Panc1 (cell line): Measurements from ENCODE around the gene HMGCS2.
"Not testable (repeated sequence)": the region's sequence is repeated elsewhere in the genome, so short reads cannot be mapped to it uniquely, and the experiment has no call there.

ENCODE experiments used
- POLR2AphosphoS5 ChIP-seq: IDR thresholded peaks from 2 replicates; pipeline ENCODE4 v1.6.1; 2012; ENCODE audit warnings: mild to moderate bottlenecking, low read depth, low read length, moderate library complexity
- TF ChIP-seq, protein P1 (sequence below): fragments of 450-650 bp; IDR thresholded peaks from 2 replicates; pipeline ENCODE4 v1.5.1; 2017; ENCODE audit warnings: mild to moderate bottlenecking
- TF ChIP-seq, protein P2 (sequence below), 2 experiments: IDR thresholded peaks; 2 replicates each; pipeline ENCODE4 v1.6.1; 2011 to 2012; ENCODE audit warnings: low read depth in 2 of 2, control low read depth in 1 of 2, low read length in 1 of 2, mild to moderate bottlenecking in 1 of 2, moderate library complexity in 1 of 2; ENCODE audit not compliant: insufficient read depth in 1 of 2

DNA sequence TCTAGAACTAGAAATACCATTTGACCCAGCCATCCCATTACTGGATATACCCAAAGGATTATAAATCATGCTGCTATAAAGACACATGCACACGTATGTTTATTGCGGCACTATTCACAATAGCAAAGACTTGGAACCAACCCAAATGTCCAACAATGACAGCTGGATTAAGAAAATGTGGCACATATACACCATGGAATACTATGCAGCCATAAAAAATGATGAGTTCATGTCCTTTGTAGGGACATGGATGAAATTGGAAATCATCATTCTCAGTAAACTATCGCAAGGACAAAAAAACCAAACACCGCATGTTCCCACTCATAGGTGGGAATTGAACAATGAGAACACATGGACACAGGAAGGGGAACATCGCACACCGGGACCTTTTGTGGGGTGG, 62.1 kb downstream of the HMGCS2 start:
- TF ChIP-seq, protein P1, sequence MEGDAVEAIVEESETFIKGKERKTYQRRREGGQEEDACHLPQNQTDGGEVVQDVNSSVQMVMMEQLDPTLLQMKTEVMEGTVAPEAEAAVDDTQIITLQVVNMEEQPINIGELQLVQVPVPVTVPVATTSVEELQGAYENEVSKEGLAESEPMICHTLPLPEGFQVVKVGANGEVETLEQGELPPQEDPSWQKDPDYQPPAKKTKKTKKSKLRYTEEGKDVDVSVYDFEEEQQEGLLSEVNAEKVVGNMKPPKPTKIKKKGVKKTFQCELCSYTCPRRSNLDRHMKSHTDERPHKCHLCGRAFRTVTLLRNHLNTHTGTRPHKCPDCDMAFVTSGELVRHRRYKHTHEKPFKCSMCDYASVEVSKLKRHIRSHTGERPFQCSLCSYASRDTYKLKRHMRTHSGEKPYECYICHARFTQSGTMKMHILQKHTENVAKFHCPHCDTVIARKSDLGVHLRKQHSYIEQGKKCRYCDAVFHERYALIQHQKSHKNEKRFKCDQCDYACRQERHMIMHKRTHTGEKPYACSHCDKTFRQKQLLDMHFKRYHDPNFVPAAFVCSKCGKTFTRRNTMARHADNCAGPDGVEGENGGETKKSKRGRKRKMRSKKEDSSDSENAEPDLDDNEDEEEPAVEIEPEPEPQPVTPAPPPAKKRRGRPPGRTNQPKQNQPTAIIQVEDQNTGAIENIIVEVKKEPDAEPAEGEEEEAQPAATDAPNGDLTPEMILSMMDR = not testable (repeated sequence)
- not testable (repeated sequence) for TF ChIP-seq POLR2AphosphoS5
- TF ChIP-seq, protein P2, sequence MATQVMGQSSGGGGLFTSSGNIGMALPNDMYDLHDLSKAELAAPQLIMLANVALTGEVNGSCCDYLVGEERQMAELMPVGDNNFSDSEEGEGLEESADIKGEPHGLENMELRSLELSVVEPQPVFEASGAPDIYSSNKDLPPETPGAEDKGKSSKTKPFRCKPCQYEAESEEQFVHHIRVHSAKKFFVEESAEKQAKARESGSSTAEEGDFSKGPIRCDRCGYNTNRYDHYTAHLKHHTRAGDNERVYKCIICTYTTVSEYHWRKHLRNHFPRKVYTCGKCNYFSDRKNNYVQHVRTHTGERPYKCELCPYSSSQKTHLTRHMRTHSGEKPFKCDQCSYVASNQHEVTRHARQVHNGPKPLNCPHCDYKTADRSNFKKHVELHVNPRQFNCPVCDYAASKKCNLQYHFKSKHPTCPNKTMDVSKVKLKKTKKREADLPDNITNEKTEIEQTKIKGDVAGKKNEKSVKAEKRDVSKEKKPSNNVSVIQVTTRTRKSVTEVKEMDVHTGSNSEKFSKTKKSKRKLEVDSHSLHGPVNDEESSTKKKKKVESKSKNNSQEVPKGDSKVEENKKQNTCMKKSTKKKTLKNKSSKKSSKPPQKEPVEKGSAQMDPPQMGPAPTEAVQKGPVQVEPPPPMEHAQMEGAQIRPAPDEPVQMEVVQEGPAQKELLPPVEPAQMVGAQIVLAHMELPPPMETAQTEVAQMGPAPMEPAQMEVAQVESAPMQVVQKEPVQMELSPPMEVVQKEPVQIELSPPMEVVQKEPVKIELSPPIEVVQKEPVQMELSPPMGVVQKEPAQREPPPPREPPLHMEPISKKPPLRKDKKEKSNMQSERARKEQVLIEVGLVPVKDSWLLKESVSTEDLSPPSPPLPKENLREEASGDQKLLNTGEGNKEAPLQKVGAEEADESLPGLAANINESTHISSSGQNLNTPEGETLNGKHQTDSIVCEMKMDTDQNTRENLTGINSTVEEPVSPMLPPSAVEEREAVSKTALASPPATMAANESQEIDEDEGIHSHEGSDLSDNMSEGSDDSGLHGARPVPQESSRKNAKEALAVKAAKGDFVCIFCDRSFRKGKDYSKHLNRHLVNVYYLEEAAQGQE (IDR thresholded peaks at IDR 0.05; ENCODE audit: insufficient read depth in 1 of 2, low read depth in 2 of 2, low read length in 1 of 2) = not testable (repeated sequence)
